ENCODE data around the gene PTMA. TPM values are rescaled to one million over a fixed set of nuclear protein-coding genes. Genes with fewer than 3 reads are reported as not detected.
"Not testable (repeated sequence)": the region's sequence is repeated elsewhere in the genome, so short reads cannot be mapped to it uniquely, and the experiment has no call there.

Gene PTMA
- total RNA-seq, 1 experiment from 2014 or later: 2,164 TPM

- H3K27ac Mint-ChIP-seq; ATAC-seq; H3K4me3 Mint-ChIP-seq; H3K27me3 Mint-ChIP-seq (ENCODE audit: low read depth); H3K9me3 Mint-ChIP-seq; H3K36me3 Mint-ChIP-seq: not testable (repeated sequence)
- H3K4me1 Mint-ChIP-seq: peaks cover 22% of the 10 kb centered on the region
- DNase-seq (ENCODE audit: low spot score): peak; percentile 24
- ChIA-PET POLR2A (interaction anchor here (0.6 to 0.7 kb wide), 2 partner anchors 18 to 571 kb away, joined by 3 read pairs; no protein-coding TSS in a partner anchor), CTCF (interaction anchor here (1.0 to 1.3 kb wide), 3 partner anchors 10 to 152 kb away, joined by 3 read pairs; no protein-coding TSS in a partner anchor)
These were observed 40.7 kb downstream of the PTMA start for GRCh38 chr2:231749016-231749415.

GRCh38 chr2:231751042-231751815 lies 42.9 kb downstream of the PTMA start:
- ChIA-PET POLR2A (no interaction called here), CTCF (interaction anchor here (0.6 kb wide), 2 partner anchors 74 to 233 kb away, joined by 3 read pairs; no protein-coding TSS in a partner anchor)
- Mint-ChIP-seq H3K27ac (no peak overlapping the region), H3K27me3 (ENCODE audit: low read depth) (no peaks in the 10 kb centered on the region), H3K4me1 (peaks cover 10% of the 10 kb centered on the region; the same call in 1 of the 2 replicates), H3K4me3 (no peak overlapping the region), H3K36me3 (no peaks in the 10 kb centered on the region), H3K9me3 (no peaks in the 10 kb centered on the region; the same call in 1 of the 2 replicates)
- ATAC-seq: no peak
- DNase-seq (ENCODE audit: low spot score): no peak
- peak; percentile 2; the same call in 1 of the 2 replicates for TF ChIP-seq ZNF121 (CRISPR knock-in tag; IDR thresholded peaks at IDR 0.05)
- no peak for TF ChIP-seq ZNF416 (CRISPR knock-in tag; IDR thresholded peaks at IDR 0.05)

GRCh38 chr2:231752061-231752460 lies 43.7 kb downstream of the PTMA start:
- ChIA-PET POLR2A (no interaction called here), CTCF (no interaction called here)
- Mint-ChIP-seq H3K4me3 (no peak overlapping the region), H3K27me3 (ENCODE audit: low read depth) (no peaks in the 10 kb centered on the region), H3K4me1 (peaks cover 10% of the 10 kb centered on the region; the same call in 1 of the 2 replicates), H3K27ac (no peak overlapping the region), H3K9me3 (no peaks in the 10 kb centered on the region; the same call in 1 of the 2 replicates), H3K36me3 (no peaks in the 10 kb centered on the region)
- TF ChIP-seq PRDM15 (CRISPR knock-in tag; IDR thresholded peaks at IDR 0.05): no peak
- TF ChIP-seq, protein P1, sequence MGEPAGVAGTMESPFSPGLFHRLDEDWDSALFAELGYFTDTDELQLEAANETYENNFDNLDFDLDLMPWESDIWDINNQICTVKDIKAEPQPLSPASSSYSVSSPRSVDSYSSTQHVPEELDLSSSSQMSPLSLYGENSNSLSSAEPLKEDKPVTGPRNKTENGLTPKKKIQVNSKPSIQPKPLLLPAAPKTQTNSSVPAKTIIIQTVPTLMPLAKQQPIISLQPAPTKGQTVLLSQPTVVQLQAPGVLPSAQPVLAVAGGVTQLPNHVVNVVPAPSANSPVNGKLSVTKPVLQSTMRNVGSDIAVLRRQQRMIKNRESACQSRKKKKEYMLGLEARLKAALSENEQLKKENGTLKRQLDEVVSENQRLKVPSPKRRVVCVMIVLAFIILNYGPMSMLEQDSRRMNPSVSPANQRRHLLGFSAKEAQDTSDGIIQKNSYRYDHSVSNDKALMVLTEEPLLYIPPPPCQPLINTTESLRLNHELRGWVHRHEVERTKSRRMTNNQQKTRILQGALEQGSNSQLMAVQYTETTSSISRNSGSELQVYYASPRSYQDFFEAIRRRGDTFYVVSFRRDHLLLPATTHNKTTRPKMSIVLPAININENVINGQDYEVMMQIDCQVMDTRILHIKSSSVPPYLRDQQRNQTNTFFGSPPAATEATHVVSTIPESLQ (CRISPR knock-in tag; IDR thresholded peaks at IDR 0.05): no peak
- TF ChIP-seq ZNF281 (CRISPR knock-in tag; IDR thresholded peaks at IDR 0.05): no peak
- ATAC-seq (no peak), DNase-seq (ENCODE audit: low spot score) (no peak)

DNA sequence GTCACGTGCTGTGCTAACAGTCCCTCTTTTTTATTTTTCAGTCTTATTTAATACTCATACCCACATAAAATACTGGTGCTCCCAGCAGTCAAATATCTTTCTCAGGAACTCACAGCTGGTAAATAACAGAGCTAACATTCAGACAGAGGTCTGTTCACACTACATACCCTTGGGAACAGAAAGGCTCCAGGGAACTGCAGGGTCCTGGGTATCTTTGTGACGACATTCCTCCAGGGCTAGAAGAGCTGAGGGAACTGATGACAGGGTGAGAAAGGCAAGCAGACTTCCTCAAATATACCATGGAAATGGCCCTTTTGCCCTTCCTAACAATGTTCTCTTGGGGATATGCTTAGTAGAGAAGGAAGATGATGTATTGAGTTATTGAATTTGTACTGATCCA lies 53.4 kb downstream of the PTMA start:
- H3K9me3 Mint-ChIP-seq: no peaks in the 10 kb centered on the region
- 0 out of 2 replicates have a peak overlapping the region, but pooled peaks have one; percentile 37 for H3K27ac Mint-ChIP-seq
- peaks cover 3% of the 10 kb centered on the region; the same call in 1 of the 2 replicates for H3K4me1 Mint-ChIP-seq
- no peaks in the 10 kb centered on the region for H3K27me3 Mint-ChIP-seq (ENCODE audit: low read depth)
- H3K36me3 Mint-ChIP-seq: no peaks in the 10 kb centered on the region
- POLR2A ChIA-PET: no interaction called here
- CTCF ChIA-PET: interaction anchor here (0.7 to 1.2 kb wide), 5 partner anchors 24 to 914 kb away, joined by 3 to 6 read pairs (median 3); partner anchors contain the start of gene COPS7B
- H3K4me3 Mint-ChIP-seq: no peak overlapping the region
- no peak for DNase-seq (ENCODE audit: low spot score)
- ATAC-seq: no peak
- TF ChIP-seq ZNF396 (CRISPR knock-in tag; IDR thresholded peaks at IDR 0.05; ENCODE audit: borderline replicate concordance) (no peak), MYBL2 (CRISPR knock-in tag; IDR thresholded peaks at IDR 0.05) (no peak), ATF3 (CRISPR knock-in tag; conservative IDR thresholded peaks at IDR 0.05) (no peak), NFATC4 (CRISPR knock-in tag; IDR thresholded peaks at IDR 0.05) (no peak), IRF2 (CRISPR knock-in tag; IDR thresholded peaks at IDR 0.05; ENCODE audit: borderline replicate concordance, low read depth) (no peak), ZNF281 (CRISPR knock-in tag; IDR thresholded peaks at IDR 0.05) (no peak), E2F1 (CRISPR knock-in tag; IDR thresholded peaks at IDR 0.05) (no peak)
- TF ChIP-seq, protein P2, sequence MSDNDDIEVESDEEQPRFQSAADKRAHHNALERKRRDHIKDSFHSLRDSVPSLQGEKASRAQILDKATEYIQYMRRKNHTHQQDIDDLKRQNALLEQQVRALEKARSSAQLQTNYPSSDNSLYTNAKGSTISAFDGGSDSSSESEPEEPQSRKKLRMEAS (CRISPR knock-in tag; IDR thresholded peaks at IDR 0.05): no peak

Data from WTC11 (cell line).